GM18858 (cell line): ENCODE measurements around the gene ESYT3.
"Not testable (repeated sequence)": the region's sequence is repeated elsewhere in the genome, so short reads cannot be mapped to it uniquely, and the experiment has no call there.

ENCODE experiments used
- ATAC-seq: cut with Tn5 transposase; IDR thresholded peaks from one replicate; pipeline ENCODE4 v1.9.1; 2021; ENCODE audit not compliant: unreplicated experiment

The ESYT3 gene

GRCh38 chr3:138460536-138461205 lies 26.3 kb downstream of the ESYT3 start:
- no peak for ATAC-seq

GRCh38 chr3:138461246-138461645 lies 26.8 kb downstream of the ESYT3 start:
- ATAC-seq, result no peak

GRCh38 chr3:138461896-138462295 lies 27.5 kb downstream of the ESYT3 start:
- no peak for ATAC-seq

DNA sequence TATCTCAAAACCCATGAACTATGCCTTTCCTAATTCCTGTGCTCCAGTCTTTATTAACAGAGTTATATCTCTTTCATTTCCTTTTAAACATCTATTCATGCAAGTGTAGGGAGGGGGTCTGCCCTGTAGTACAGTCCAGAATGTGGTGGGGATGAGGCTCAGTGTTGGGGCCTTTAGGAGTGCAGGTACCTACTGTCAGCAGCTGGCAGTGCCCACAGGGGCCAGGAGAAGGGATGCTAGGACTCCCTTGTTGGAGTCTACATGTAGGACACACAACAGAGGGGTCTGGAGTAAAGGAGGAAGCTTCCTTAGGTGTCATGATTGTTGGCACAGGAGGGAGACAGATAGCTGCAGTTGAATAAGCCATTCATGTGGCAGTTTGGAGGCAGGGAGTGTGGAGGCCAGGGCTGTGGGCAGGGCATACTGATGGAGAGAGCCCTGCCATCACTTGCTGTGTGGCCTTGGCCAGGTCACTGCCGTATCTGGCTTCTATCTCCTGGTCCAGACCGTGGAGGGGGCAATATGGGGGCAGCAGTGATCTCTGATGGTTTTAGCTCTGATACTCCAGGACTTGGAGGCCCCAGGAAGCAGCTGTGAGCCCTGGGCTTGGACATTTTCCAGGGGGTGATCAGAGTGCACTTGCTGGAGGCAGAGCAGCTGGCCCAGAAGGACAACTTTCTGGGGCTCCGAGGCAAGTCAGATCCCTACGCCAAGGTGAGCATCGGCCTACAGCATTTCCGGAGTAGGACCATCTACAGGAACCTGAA lies 29.5 kb downstream of the ESYT3 start:
- no peak for ATAC-seq

- no peak for ATAC-seq
Observed at GRCh38 chr3:138464491-138464860, 30.1 kb downstream of the ESYT3 start.

DNA sequence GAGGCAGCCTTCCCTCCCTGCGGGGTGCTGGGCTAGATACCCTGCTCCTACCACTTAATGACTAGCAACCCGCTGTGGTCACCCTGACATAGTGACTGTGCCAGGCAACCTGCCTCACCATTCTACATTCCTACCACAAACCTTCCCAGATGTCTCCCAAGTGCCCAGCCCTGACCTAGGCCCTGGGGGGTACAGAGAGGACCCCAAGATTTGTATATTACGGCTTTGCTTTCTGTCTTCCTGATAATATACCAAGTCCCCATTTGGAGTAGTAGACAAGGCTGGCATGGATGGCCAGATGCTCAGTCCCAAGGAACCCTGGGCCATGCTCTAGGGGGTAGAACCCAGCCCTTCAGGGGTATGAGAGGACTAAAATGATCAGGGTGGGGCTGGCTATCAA lies 31.0 kb downstream of the ESYT3 start:
- ATAC-seq, result no peak

- ATAC-seq, result no peak
Observed at GRCh38 chr3:138465925-138466324, 31.5 kb downstream of the ESYT3 start.

- no peak for ATAC-seq
Observed at GRCh38 chr3:138467931-138468330, 33.5 kb downstream of the ESYT3 start.

- no peak for ATAC-seq
Observed at GRCh38 chr3:138468451-138468850, 34.0 kb downstream of the ESYT3 start.

- ATAC-seq, result no peak
Observed at GRCh38 chr3:138468886-138469285, 34.5 kb downstream of the ESYT3 start.

DNA sequence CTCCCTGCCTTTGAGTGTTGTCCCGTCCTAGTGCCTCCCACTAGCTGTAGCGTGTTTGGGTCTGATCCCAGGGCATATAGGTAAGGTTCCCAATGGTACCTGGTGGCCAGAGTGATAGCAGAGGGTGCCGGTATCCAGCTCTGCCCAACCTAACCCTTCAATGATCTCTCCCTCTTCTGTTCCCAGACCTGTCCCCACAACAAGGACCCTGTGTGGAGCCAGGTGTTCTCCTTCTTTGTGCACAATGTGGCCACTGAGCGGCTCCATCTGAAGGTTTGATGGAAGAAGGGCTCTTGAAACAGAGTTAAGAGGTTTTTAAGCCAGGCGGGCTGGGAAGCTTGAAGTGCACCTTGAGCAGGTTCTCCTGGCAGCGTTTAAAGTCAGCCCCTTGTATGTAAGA lies 35.5 kb downstream of the ESYT3 start:
- no peak for ATAC-seq

DNA sequence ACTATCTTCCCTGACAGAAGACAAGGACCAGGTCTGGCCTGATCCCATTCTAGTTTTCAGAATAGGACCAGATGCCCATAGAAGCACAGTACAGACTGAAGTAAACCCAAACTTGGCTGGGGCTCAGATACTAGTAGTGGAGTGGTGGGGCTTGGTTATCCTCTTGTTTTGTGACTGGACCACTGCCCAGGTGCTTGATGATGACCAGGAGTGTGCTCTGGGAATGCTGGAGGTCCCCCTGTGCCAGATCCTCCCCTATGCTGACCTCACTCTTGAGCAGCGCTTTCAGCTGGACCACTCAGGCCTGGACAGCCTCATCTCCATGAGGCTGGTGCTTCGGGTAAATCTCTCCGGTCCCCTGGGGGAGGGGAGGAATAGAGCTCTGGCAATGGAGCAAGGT lies 36.3 kb downstream of the ESYT3 start:
- no peak for ATAC-seq

GRCh38 chr3:138471481-138471880 lies 37.1 kb downstream of the ESYT3 start:
- no peak for ATAC-seq

DNA sequence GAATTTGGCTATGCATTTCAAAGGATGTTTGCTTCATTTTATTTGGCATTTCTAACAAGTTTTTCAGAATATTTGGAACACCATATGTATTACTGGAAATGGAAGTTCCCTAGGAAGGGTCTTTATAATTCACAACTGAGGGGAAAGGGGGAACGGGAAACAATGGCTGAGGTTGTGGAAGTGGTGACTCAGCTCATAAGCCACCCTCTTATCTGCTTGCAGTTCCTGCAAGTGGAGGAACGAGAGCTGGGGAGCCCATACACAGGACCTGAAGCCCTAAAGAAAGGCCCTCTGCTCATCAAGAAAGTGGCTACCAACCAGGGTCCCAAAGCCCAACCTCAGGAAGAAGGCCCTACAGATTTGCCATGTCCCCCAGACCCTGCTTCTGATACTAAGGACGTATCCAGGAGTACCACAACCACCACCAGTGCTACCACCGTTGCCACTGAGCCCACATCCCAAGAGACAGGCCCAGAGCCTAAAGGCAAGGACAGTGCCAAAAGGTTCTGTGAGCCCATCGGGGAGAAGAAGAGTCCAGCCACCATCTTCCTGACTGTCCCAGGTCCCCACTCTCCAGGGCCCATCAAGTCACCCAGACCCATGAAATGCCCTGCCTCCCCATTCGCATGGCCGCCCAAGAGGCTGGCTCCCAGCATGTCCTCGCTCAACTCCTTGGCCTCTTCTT lies 37.9 kb downstream of the ESYT3 start:
- ATAC-seq, result no peak

- ATAC-seq, result no peak
Observed at GRCh38 chr3:138473391-138473790, 39.0 kb downstream of the ESYT3 start.

DNA sequence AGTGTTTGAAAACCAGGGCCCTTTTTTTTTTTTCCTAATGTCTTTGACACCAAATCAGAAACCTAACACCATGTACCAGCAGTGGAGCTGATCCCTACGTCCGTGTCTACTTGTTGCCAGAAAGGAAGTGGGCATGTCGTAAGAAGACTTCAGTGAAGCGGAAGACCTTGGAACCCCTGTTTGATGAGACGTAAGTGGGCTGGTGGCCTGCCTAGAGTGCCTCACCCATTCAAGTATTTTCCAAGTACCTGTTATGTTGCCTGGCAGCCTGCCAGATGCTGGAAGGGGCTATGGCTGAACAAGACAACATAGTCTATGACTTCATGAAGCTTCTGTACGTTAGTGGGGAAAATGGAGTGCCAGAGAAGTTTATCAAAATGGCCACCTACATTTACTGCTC lies 39.7 kb downstream of the ESYT3 start:
- no peak for ATAC-seq

GRCh38 chr3:138476526-138476925 lies 42.1 kb downstream of the ESYT3 start:
- ATAC-seq, result no peak

- ATAC-seq, result no peak
Observed at GRCh38 chr3:138477120-138477519, 42.7 kb downstream of the ESYT3 start.

DNA sequence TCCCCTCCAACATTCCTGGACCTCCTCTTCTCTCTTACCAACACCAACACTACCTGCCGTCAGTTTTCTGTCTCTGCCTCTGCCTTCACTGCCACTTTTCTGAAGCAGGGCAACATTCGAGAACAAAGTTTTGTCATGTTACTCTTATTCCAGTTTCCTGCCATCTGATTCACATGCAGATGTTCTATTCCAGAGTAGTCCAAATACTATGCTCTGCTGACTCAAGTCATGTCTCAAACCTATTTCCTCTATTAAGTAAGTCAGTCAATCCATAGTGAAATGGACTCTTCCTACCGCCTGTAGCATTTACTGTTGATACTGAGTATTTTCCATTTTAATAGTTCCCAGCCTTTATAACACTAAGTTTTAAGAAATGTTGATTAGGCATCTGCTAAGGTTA lies 43.4 kb downstream of the ESYT3 start:
- no peak for ATAC-seq

DNA sequence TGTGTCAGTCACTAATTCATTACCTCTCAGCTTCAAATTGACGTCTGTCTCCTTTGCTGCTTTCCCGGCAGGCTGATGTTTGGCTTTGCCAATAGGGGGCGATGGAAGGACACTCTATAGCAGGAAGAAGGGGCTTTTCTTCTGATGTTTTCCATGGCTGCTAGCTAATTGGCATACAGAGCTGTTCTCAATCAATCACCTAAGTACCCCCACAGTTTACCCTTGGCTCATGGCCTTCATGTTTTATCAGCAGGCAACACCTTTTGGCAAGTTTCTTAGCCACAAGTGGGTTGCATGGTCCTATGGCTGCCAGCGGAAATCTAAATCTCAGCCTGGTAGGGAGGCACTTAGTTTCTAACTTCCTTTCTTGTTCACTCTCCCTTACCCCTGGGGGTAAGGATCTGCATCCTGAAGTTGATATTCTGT lies 45.0 kb downstream of the ESYT3 start:
- ATAC-seq, result no peak

DNA sequence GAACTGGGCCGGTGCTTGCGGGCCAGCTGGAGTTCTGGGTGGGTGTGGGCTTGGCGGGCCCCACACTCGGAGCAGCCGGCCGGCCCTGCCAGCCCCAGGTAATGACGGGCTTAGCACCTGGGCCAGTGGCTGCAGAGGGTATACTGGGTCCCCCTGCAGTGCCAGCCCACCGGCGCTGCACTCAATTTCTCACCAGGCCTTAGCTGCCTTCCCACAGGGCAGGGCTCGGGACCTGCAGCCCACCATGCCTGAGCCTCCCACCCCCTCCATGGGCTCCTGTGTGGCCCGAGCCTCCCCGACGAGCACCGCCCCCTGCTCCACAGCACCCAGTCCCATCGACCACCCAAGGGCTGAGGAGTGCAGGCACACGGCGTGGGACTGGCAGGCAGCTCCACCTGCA lies 50.3 kb downstream of the ESYT3 start:
- ATAC-seq, result not testable (repeated sequence)

DNA sequence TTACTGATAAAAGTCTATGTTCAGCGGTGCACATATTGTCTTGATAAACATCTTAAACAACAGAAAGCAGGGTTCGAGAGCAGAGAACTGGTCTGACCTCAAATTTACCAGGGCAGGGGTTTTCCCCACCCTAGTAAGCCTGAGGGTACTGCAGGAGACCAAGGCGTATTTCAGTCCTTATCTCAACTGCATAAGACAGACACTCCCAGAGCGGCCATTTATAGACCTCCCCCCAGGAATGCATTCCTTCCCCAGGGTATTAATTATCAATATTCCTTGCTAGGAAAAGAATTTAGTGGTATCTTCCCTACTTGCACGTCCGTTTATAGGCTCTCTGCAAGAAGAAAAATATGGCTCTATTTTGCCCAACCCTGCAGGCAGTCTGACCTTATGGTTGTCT lies 52.2 kb downstream of the ESYT3 start:
- ATAC-seq, result not testable (repeated sequence)
